Trophoblast cell (in vitro differentiated cells and primary cell): Measurements from ENCODE around the gene MORN5.
A peak's percentile ranks its signal among the peaks of the same experiment; 100 is the strongest.

Experiments
- DNase-seq, 2 donors: peaks; one replicate each; pipeline ENCODE4 v3.0.0-alpha.2; 2016
- H2AFZ ChIP-seq: 2 replicates; pipeline ENCODE4 v1.6.1; 2013; ENCODE audit warnings: low read length, moderate library complexity, mild to moderate bottlenecking; ENCODE audit not compliant: insufficient read depth, poor library complexity
- H2AK5ac ChIP-seq: 2 replicates; pipeline ENCODE4 v1.6.1; 2013; ENCODE audit warnings: mild to moderate bottlenecking, low read length
- H2BK120ac ChIP-seq: 2 replicates; pipeline ENCODE4 v1.6.1; 2013; ENCODE audit warnings: low read length, mild to moderate bottlenecking, moderate library complexity; ENCODE audit not compliant: insufficient read depth, poor library complexity
- H2BK12ac ChIP-seq: 2 replicates; pipeline ENCODE4 v1.6.1; 2013; ENCODE audit warnings: mild to moderate bottlenecking, low read length, moderate library complexity
- H2BK5ac ChIP-seq: 2 replicates; pipeline ENCODE4 v1.6.1; 2013; ENCODE audit warnings: low read length, low read depth, moderate library complexity, mild to moderate bottlenecking; ENCODE audit not compliant: poor library complexity
- H3K14ac ChIP-seq: 2 replicates; pipeline ENCODE4 v1.6.1; 2013; ENCODE audit warnings: mild to moderate bottlenecking, low read length
- H3K18ac ChIP-seq: 2 replicates; pipeline ENCODE4 v1.6.1; 2013; ENCODE audit warnings: mild to moderate bottlenecking, low read length
- H3K23ac ChIP-seq: 2 replicates; pipeline ENCODE4 v1.6.1; 2013; ENCODE audit warnings: low read length
- H3K27ac ChIP-seq: 2 replicates; pipeline ENCODE4 v1.5.1; 2013; ENCODE audit warnings: low read depth, mild to moderate bottlenecking, inconsistent platforms, low read length, moderate library complexity
- H3K27me3 ChIP-seq: 2 replicates; pipeline ENCODE4 v1.6.1; 2013; ENCODE audit warnings: inconsistent platforms, mild to moderate bottlenecking, low read length, moderate library complexity; ENCODE audit not compliant: insufficient read depth
- H3K36me3 ChIP-seq, 2 experiments: 1 replicate in 1 of 2; 2 replicates in 1 of 2; pipeline ENCODE4 v1.6.1; 2013; ENCODE audit warnings: low read length in 2 of 2, mild to moderate bottlenecking in 2 of 2, moderate library complexity in 1 of 2; ENCODE audit not compliant: insufficient read depth in 2 of 2, control insufficient read depth in 1 of 2
- H3K4ac ChIP-seq: 2 replicates; pipeline ENCODE4 v1.6.1; 2013; ENCODE audit warnings: low read depth, mild to moderate bottlenecking, low read length, moderate library complexity
- H3K4me1 ChIP-seq, 2 experiments: 1 replicate in 1 of 2; 2 replicates in 1 of 2; pipeline ENCODE4 v1.6.1; 2013; ENCODE audit warnings: low read length in 2 of 2, mild to moderate bottlenecking in 2 of 2, moderate library complexity in 1 of 2; ENCODE audit not compliant: insufficient read depth in 2 of 2, control insufficient read depth in 1 of 2
- H3K4me2 ChIP-seq: 2 replicates; pipeline ENCODE4 v1.6.1; 2013; ENCODE audit warnings: inconsistent platforms, mild to moderate bottlenecking, low read length, moderate library complexity
- H3K4me3 ChIP-seq: 2 replicates; pipeline ENCODE4 v1.5.1; 2013; ENCODE audit warnings: mild to moderate bottlenecking, low read depth, low read length, inconsistent platforms
- H3K79me1 ChIP-seq: one replicate; pipeline ENCODE4 v1.6.1; 2013; ENCODE audit warnings: low read length
- H3K79me2 ChIP-seq: 2 replicates; pipeline ENCODE4 v1.6.1; 2013; ENCODE audit warnings: low read length, mild to moderate bottlenecking; ENCODE audit not compliant: control insufficient read depth, insufficient read depth, poor library complexity
- H3K9ac ChIP-seq: 2 replicates; pipeline ENCODE4 v1.6.1; 2013; ENCODE audit warnings: mild to moderate bottlenecking, low read length
- H3K9me3 ChIP-seq: 2 replicates; pipeline ENCODE4 v1.6.1; 2013; ENCODE audit warnings: low read depth, mild to moderate bottlenecking, control low read depth, inconsistent platforms, low read length; ENCODE audit not compliant: insufficient read depth
- H4K12ac ChIP-seq: 2 replicates; pipeline ENCODE4 v1.6.1; 2013; ENCODE audit warnings: low read depth, mild to moderate bottlenecking, low read length, moderate library complexity
- H4K8ac ChIP-seq: 2 replicates; pipeline ENCODE4 v1.6.1; 2013; ENCODE audit warnings: low read depth, mild to moderate bottlenecking, low read length, moderate library complexity
- H4K91ac ChIP-seq: one replicate; pipeline ENCODE4 v1.6.1; 2013; ENCODE audit warnings: low read depth, mild to moderate bottlenecking, low read length, moderate library complexity
- WGBS: extraction: QIAGEN DNeasy Blood & Tissue Kit; methylation state at CpG from one replicate; pipeline ENCODE4 v1.1.7; 2013; ENCODE audit warnings: missing lambda C conversion rate; ENCODE audit not compliant: insufficient read length, insufficient coverage; ENCODE audit errors: extremely low coverage; 5-methylcytosine and 5-hydroxymethylcytosine counted together

MORN5 gene

GRCh38 chr9:122228568-122229484 is 69.1 kb downstream of the MORN5 start, which contains the start of gene LHX6:
Gene LHX6 (minus strand): TSS chr9:122228957. CDS start chr9:122228740, 217 bp downstream.
- H4K12ac ChIP-seq: no peak within 1 kb of the TSS
- peak within 1 kb of the TSS; percentile 33 for H3K4me3 ChIP-seq
- peak within 1 kb of the TSS; percentile 70 for H3K4me2 ChIP-seq
- no peak within 1 kb of the TSS for H3K4ac ChIP-seq
- no peak within 1 kb of the TSS for H2AK5ac ChIP-seq
- H2AFZ ChIP-seq: no peak within 1 kb of the TSS
- H2BK12ac ChIP-seq: no peak within 1 kb of the TSS
- no peaks in the 10 kb centered on the region for H3K79me1 ChIP-seq
- DNase-seq: peak in 1 of 2 donors; percentile 18
- no peaks in the 10 kb centered on the region for H3K79me2 ChIP-seq
- H3K27me3 ChIP-seq: peaks cover 69% of the 10 kb centered on the region
- H2BK120ac ChIP-seq: no peak within 1 kb of the TSS
- no peaks in the 10 kb centered on the region for H3K36me3 ChIP-seq
- WGBS: no CpG with 5 or more reads among the region's 70 CpGs
- no peak within 1 kb of the TSS for H4K91ac ChIP-seq
- H3K9ac ChIP-seq: no peak within 1 kb of the TSS
- H3K4me1 ChIP-seq: peaks cover 2 to 8% of the 10 kb centered on the region in 2 experiments
- H3K18ac ChIP-seq: no peak within 1 kb of the TSS
- no peak within 1 kb of the TSS for H4K8ac ChIP-seq
- peaks cover 12% of the 10 kb centered on the region for H3K9me3 ChIP-seq
- H3K27ac ChIP-seq: no peak within 1 kb of the TSS
- H2BK5ac ChIP-seq: no peak within 1 kb of the TSS
- no peak within 1 kb of the TSS for H3K14ac ChIP-seq
- peak within 1 kb of the TSS; percentile 3 for H3K23ac ChIP-seq

GRCh38 chr9:122229485-122229837 is 69.8 kb downstream of the MORN5 start:
- Histone ChIP-seq H3K23ac (peak overlapping the region; percentile 3), H3K4ac (no peak overlapping the region), H2AK5ac (no peak overlapping the region), H3K4me3 (no peak overlapping the region), H3K79me1 (no peaks in the 10 kb centered on the region), H2BK12ac (no peak overlapping the region), H4K91ac (no peak overlapping the region), H2BK120ac (no peak overlapping the region), H3K9ac (no peak overlapping the region), H3K4me2 (no peak overlapping the region), H4K8ac (no peak overlapping the region), H3K9me3 (peaks cover 10% of the 10 kb centered on the region), H2BK5ac (no peak overlapping the region), H2AFZ (no peak overlapping the region), H4K12ac (no peak overlapping the region), H3K18ac (no peak overlapping the region), H3K14ac (no peak overlapping the region), H3K27ac (no peak overlapping the region), H3K4me1 (peaks cover 2 to 8% of the 10 kb centered on the region in 2 experiments), H3K79me2 (no peaks in the 10 kb centered on the region), H3K36me3 (no peaks in the 10 kb centered on the region), H3K27me3 (peaks cover 65% of the 10 kb centered on the region)
- WGBS: no CpG with 5 or more reads among the region's 4 CpGs
- no peak for DNase-seq

- peaks cover 4% of the 10 kb centered on the region for H3K9me3 ChIP-seq
- no peak overlapping the region for H2BK5ac ChIP-seq
These were observed 73.1 kb downstream of the MORN5 start for GRCh38 chr9:122232796-122233306.

GRCh38 chr9:122234022-122234748 is 74.5 kb downstream of the MORN5 start:
- H3K18ac ChIP-seq: no peak overlapping the region
- no peak overlapping the region for H4K8ac ChIP-seq
- no peak overlapping the region for H2BK120ac ChIP-seq
- H3K79me2 ChIP-seq: no peaks in the 10 kb centered on the region
- H3K4me3 ChIP-seq: no peak overlapping the region
- peaks cover 20% of the 10 kb centered on the region for H3K27me3 ChIP-seq
- DNase-seq: no peak
- no peak overlapping the region for H2AK5ac ChIP-seq
- no peak overlapping the region for H4K12ac ChIP-seq
- H3K4me1 ChIP-seq: no peaks in the 10 kb centered on the region
- no peak overlapping the region for H2AFZ ChIP-seq
- no peak overlapping the region for H2BK12ac ChIP-seq
- no peak overlapping the region for H3K9ac ChIP-seq
- H3K27ac ChIP-seq: no peak overlapping the region
- H2BK5ac ChIP-seq: no peak overlapping the region
- H3K14ac ChIP-seq: no peak overlapping the region
- H3K23ac ChIP-seq: no peak overlapping the region
- no peak overlapping the region for H4K91ac ChIP-seq
- H3K79me1 ChIP-seq: no peaks in the 10 kb centered on the region
- H3K36me3 ChIP-seq: no peaks in the 10 kb centered on the region
- H3K4ac ChIP-seq: no peak overlapping the region
- peaks cover 4% of the 10 kb centered on the region for H3K9me3 ChIP-seq
- H3K4me2 ChIP-seq: no peak overlapping the region
- WGBS: no CpG with 5 or more reads among the region's 7 CpGs

More at GRCh38 chr9:122232796-122233306, 73.1 kb downstream of the MORN5 start:
- H4K91ac ChIP-seq: no peak overlapping the region
- H3K4me1 ChIP-seq: peaks cover 2 to 4% of the 10 kb centered on the region in 2 experiments
- no peak overlapping the region for H2BK120ac ChIP-seq
- H3K9ac ChIP-seq: no peak overlapping the region
- no peak overlapping the region for H3K23ac ChIP-seq
- no peaks in the 10 kb centered on the region for H3K79me2 ChIP-seq
- no CpG with 5 or more reads among the region's 6 CpGs for WGBS
- H2AK5ac ChIP-seq: no peak overlapping the region
- no peak for DNase-seq
- no peak overlapping the region for H3K4me3 ChIP-seq
- no peak overlapping the region for H3K4ac ChIP-seq
- no peak overlapping the region for H3K4me2 ChIP-seq
- H2BK12ac ChIP-seq: no peak overlapping the region
- H3K18ac ChIP-seq: no peak overlapping the region
- peaks cover 33% of the 10 kb centered on the region for H3K27me3 ChIP-seq
- no peak overlapping the region for H4K12ac ChIP-seq
- H3K14ac ChIP-seq: no peak overlapping the region
- no peak overlapping the region for H4K8ac ChIP-seq
- no peaks in the 10 kb centered on the region for H3K36me3 ChIP-seq
- H3K79me1 ChIP-seq: no peaks in the 10 kb centered on the region
- no peak overlapping the region for H3K27ac ChIP-seq
- no peak overlapping the region for H2AFZ ChIP-seq
